ENCODE data around the gene PDIK1L. TPM values are rescaled to one million over a fixed set of nuclear protein-coding genes. Genes with fewer than 3 reads are reported as not detected.

Gene PDIK1L
- total and polyA plus RNA-seq, 2 of the 4 experiments (the other 2 are of a cell fraction) = 1.4 to 3.0 TPM

GRCh38 chr1:26078286-26079177, 33.1 kb upstream of the PDIK1L start:
- Histone ChIP-seq H3K36me3 (ENCODE audit: control insufficient read depth, insufficient read depth, low read length) (no peaks in the 10 kb centered on the region), H2BK120ac (ENCODE audit: low read depth, low read length) (no peak overlapping the region), H3K18ac (ENCODE audit: low read depth, low read length) (no peak overlapping the region), H3K4me3 (ENCODE audit: insufficient read depth, low read depth, low read length) (no peak overlapping the region), H2AK9ac (replicated peaks; ENCODE audit: low read depth, low read length, poor library complexity) (no peak overlapping the region), H4K91ac (ENCODE audit: insufficient read depth, low read depth, low read length) (no peak overlapping the region), H3K27ac (ENCODE audit: insufficient read depth, low read length) (no peak overlapping the region), H3K9me3 (ENCODE audit: control insufficient read depth, insufficient read depth, low read length) (peaks cover 2% of the 10 kb centered on the region; the same call in 1 of the 2 replicates), H3K9ac (ENCODE audit: low read depth, low read length) (no peak overlapping the region), H2BK15ac (ENCODE audit: low read depth, low read length) (no peak overlapping the region), H3K56ac (ENCODE audit: extremely low read depth, insufficient read depth, low read length) (no peak overlapping the region), H2BK5ac (ENCODE audit: low read depth, low read length, poor library complexity, severe bottlenecking) (no peak overlapping the region), H3K79me1 (ENCODE audit: low read depth in 1 of 2, low read length in 2 of 2) (no peaks in the 10 kb centered on the region), H4K5ac (ENCODE audit: low read depth, low read length) (no peak overlapping the region), H4K20me1 (ENCODE audit: insufficient read depth, low read length) (no peaks in the 10 kb centered on the region), H3K4me2 (ENCODE audit: low read depth, low read length) (no peak overlapping the region), H2AK5ac (ENCODE audit: low read depth, low read length) (no peak overlapping the region), H3K27me3 (ENCODE audit: control insufficient read depth, insufficient read depth, low read length) (peaks cover 39% of the 10 kb centered on the region), H3K9me1 (ENCODE audit: insufficient read depth, low read length) (no peaks in the 10 kb centered on the region), H3K14ac (replicated peaks; ENCODE audit: low read depth, low read length) (no peak overlapping the region), H3K4me1 (ENCODE audit: control insufficient read depth, insufficient read depth, low read length) (peaks cover 1% of the 10 kb centered on the region; the same call in 1 of the 2 replicates), H3K4ac (ENCODE audit: low read depth, low read length) (no peak overlapping the region), H3K23ac (ENCODE audit: low read depth, low read length) (no peak overlapping the region), H4K8ac (ENCODE audit: low read depth in 2 of 2, low read length in 2 of 2) (no peak overlapping the region), H2BK20ac (ENCODE audit: low read depth, low read length) (no peak overlapping the region), H2AFZ (replicated peaks; ENCODE audit: low read length, poor library complexity) (no peak overlapping the region)
- intact Hi-C loops (cut with micrococcal nuclease) = no loop called here
- no peak for DNase-seq
- no TSS peak for BruUV-seq (replicated peaks)
- no peak for ATAC-seq (ENCODE audit: low read depth)
- in situ Hi-C loops (cut with MboI; ENCODE audit: low sequenced_read_pairs) = no loop called here
- CTCF ChIA-PET = interaction anchor here (0.5 kb wide), 1 partner anchor 96 kb away, joined by 3 read pairs; no protein-coding TSS in a partner anchor
- no CpG with 5 or more reads among the region's 8 CpGs for WGBS, 2 experiments (ENCODE audit: extremely low coverage in 2 of 2, insufficient read length in 1 of 2)
- TF ChIP-seq CTCF (conservative IDR thresholded peaks at IDR 0.05; ENCODE audit: low read depth, low read length) (no peak), ELK1 (IDR thresholded peaks at IDR 0.05; ENCODE audit: borderline replicate concordance, low read depth, low read length) (no peak), RCOR1 (IDR thresholded peaks at IDR 0.05; ENCODE audit: insufficient replicate concordance, low read length) (no peak), SMC3 (IDR thresholded peaks at IDR 0.05; ENCODE audit: low read depth, low read length) (no peak), MXI1 (IDR thresholded peaks at IDR 0.05; ENCODE audit: borderline replicate concordance, low read depth, low read length) (no peak)
- POLR2A ChIA-PET (ENCODE audit: unreplicated experiment) = no interaction called here
- dilution Hi-C loops (cut with HindIII; ENCODE audit: low sequenced_read_pairs, unreplicated experiment) = no loop called here

Measured in IMR-90 (cell line).